HG02852 (cell line): Measurements from ENCODE around the gene UFD1.

ENCODE experiments used
- ATAC-seq: cut with Tn5 transposase; IDR thresholded peaks from one replicate; pipeline ENCODE4 v1.9.1; 2021; ENCODE audit warnings: mild to moderate bottlenecking, moderate library complexity; ENCODE audit not compliant: unreplicated experiment

The UFD1 gene

DNA sequence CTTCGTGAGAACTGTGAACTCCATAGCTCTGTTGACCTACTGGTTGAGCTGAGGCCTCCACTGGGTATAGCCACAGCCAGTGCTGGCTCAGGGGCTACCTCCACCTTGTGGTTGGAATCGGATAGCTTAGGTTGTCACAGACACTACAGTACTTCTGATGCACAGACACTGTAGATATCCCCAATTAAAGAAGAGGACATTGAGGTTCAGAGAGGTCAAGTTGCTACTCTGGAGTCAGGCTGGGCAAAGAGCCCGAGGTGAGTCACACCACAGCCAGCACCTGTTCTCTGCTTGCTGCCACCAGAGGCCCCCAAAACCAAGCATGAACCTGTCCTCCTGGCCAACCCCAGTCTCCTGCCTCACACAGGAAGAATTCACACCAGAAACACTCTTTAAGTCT is 5.4 kb downstream of the UFD1 start:
- no peak for ATAC-seq

DNA sequence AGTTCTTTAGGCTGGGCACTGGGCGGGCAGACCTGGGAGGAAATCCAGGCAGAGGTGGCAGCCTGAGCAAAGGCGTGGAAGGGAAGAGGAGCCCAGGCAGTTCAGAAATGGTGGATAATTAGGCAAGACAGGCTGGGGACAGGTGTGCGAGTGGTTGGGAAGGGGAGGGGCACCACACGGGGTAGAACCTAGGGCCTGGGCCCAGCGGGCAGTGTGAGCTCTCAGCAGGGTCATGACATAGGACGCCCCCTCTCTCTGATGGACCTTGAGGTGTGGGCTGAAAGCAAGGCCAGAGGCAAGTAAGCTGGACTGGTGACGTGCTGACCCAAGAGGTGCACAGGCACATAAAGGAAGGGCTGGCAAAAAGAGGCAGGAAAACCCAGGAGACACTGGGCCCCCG is 6.8 kb downstream of the UFD1 start:
- ATAC-seq, result no peak

DNA sequence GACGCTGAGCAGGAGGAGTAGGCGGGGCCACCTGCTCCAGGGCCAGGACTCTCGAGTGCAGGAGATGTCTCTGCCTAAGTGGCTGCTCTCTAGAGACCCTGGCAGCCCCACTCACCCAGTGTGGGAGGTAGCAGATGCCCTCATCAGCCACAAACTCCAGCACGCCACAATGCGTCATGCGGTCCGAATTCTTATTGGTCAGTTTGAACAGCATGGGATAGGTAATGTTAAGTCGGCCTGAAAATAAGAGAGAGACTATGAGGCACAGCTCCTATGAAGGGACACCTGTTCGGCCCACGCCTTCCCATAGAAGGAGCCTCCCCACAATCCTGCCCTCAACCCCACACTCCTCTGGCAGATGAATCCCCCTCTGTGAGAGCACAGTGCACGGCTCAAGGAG is 7.4 kb downstream of the UFD1 start:
- ATAC-seq, result no peak

DNA sequence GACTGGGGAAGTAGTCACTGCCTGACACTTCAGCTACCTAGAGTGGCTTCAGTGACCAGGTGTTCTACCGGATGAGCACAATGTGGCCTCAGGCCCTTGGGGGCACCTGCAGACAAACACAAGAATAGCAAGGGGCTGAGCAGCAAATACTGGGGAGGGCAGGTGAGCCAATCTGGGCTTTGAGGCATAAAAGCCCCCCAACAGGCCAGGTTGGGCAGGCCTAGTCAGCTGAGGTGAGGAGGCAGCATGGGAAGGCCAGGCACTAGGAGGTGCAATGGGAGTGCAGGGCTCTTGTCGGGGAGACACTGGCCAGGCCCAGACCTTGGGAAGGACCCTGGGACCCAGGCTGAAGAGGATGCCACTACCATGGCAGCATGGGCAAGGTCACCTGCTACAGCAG is 9.0 kb downstream of the UFD1 start:
- ATAC-seq, result no peak

DNA sequence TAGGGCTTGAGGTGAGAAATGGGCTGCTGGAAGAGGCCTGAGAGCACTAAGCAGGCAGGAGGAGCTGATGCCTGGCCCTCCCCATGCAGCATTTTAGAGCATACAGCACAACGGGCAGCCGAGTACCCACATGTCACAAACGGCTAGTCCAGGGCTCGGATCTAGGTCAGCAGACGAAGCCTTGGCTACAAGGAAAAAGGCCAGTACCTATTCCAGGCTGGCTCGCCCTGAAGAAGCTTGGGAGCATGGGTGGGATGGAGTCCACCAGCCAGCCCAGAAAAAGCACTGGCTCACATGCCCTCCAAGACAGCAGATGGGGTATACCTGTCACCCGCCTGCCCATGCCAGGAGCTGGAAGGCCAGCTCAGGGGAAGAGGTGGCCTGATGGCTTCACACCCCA is 9.6 kb downstream of the UFD1 start:
- ATAC-seq, result no peak

DNA sequence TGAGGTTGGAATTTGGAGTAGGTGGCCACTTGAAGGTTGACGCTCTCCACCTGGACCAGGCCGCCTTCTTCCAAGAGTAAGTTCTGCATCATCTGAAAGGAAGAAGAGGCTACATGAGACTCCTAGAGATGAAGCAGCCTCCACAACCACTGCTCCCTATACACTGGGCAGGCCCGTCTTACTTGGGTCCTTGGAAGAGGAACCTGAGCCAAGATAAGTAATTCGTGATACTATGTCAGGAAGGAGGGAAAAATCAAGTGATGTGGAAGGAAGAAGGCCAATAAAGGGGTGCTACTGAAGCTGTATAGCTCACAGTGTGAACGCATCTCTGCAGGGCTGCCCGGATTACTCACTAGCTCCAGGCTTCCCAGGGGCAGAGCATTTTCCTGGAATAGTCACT is 11.1 kb downstream of the UFD1 start:
- ATAC-seq, result no peak

DNA sequence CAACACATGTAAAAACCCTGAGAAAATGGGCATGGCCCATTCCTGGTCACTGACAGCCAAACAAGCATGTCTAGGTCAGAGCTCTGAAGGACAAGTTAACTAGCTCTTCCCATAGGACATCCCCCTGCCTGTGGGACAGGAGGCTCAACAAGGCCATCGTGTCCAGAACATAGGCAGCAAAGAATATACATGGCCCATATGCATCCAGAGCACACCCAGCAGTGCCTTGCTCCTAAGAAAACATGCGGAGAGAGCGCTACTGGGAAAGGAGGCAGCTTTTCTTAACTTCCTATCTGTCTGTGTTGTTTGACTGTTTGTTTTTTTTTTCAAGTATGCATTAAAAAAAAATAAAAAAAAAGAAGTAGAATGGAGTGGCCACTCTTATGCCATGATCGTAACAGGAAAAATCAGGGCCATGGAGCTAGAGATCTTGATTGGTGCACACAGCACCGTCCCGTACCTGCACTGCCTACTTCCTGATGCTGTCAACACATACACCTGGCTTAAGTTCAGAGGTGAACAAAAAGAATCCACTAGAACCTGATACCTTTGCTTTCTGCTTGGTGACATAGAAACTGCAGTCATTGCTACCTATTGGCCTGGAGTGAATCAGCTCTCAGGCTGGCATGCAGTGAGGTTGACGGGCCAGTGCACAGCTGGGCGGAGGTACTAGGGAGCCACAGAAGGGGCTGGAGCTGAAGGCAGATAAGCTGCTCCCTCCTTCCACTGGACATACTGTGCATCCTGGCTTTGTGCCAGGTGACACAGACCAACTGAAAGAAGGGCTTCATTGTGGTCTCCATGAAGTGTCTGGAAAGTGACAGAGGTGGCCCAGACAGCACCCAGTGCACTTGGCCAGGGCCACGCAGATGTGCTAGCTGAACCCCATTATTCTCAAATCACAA is 11.9 kb downstream of the UFD1 start:
- no peak for ATAC-seq

DNA sequence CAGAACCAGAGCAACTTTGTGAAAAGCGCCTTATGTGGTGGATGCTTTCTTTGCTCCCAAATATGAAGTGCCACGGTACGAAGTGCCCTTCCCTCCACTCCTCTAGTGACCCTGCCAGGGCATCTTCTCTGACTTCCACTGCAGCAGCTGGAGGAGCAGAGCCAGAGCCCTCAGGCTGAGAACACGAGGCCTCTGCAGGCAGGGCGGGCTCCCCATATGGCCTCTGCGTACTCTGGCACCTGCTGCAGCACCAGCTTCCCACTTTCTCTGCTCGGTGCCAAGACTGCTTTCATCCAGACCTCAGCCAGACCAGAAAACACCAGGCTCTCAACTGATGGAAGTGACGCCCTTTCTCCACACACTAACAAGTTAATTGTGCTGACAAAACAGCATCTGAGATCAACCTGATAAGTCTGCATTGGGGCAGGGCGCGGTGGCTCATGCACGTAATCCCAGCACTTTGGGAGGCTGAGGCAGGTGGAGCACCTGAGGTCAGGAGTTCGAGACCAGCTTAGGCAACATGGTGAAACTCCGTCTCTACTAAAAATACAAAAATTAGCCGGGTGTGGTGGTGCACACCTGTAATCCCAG is 12.8 kb downstream of the UFD1 start:
- ATAC-seq, result no peak

DNA sequence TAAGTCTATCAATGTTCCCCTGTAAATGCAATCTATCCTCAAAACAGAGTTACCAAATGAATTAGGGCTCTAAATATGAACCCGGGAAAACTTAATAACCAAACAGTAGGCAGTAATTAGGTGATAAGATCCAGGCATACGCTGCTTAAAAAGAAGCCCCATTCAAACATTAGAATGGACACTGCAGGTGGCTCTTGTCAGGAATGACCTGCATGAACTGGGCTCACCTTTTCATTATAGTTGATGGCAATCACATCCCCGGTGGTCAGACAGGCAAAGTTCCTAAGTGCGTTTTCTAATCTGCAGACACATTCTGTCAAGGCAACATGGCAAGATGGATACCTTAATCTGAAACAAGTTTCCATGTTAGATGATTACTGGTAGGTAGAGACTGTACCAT is 14.0 kb downstream of the UFD1 start:
- ATAC-seq, result no peak

DNA sequence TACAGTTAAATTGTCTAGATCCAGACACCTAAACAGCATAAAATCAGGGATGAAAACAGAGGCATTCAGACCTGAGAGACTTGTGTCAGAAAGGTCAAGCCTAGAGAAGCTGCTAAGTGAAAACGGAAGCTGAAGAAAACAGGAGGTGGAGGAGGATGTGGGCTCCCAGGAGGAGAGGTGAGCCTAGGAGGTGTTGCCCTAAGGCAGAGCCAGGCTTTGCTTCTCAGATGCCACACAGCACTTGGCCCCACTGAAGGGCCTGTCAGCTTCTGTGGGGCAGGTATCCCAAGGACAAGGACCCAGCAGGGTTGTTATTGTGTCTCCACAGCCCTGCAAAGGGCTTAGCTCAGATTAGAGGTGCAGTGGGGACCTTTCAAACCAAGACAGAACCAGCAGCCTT is 14.4 kb downstream of the UFD1 start:
- no peak for ATAC-seq

DNA sequence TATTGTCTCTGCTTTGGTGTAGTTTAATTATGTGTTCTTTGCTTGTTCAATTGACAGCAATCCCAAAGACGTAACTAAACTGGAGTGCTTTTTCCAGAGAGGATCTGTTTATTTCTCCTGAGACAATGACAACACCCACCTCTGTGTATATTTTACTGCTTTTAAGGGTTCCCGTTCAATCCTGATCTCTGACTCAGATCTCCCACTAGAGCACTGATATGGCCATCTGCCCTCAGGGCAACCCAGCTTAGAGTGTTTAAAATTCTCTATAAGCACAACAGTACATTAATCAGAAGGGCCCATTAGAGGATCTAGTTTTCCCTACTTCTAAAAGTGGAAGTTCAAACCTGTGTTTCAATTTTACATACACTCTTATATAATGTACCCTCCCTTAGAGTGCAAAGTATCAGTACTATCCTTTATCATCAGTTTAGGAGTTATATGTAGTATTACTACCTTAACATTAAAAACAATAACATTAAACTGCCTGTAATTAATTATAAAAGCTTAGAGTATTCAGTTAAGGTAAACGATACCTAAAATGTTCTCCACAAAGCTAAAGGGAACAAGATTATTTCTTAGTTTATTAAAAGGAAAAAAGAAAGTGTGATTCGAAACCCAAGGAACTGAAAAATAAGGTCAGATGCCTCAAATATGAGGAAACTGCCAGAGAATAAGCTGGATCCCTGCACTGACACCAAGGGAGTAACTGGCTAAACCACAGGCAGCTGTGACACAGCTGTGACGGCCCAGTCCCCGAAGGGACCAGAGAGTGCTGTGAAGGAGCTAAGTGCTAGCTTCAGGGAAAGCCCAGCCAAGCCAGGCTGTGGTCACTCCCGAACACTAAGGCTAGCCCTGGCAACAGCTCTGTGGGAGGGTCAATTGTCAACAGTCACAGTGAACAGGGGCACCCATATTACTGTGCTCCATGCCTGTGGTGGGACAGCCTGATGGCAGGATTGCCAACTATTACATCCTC is 15.2 kb downstream of the UFD1 start:
- no peak for ATAC-seq

DNA sequence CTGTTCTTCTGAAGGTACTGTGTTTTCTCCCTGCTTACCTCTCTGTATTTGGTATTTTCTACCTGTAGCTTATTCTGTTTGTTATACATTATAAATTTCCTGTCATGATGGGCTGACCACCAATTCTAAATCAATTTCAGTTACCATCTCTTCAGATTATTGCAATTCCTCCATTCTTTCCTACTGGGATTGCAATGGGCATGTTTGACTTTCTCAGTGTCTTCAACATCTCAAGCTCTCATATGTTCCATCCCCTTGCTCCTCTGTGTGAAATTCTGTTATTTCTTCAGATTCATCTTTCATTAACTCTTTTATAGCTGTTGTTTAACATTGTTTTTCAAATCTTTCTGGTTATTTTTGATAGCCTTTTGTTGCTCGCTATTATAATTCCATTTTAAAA is 16.0 kb downstream of the UFD1 start:
- no peak for ATAC-seq

DNA sequence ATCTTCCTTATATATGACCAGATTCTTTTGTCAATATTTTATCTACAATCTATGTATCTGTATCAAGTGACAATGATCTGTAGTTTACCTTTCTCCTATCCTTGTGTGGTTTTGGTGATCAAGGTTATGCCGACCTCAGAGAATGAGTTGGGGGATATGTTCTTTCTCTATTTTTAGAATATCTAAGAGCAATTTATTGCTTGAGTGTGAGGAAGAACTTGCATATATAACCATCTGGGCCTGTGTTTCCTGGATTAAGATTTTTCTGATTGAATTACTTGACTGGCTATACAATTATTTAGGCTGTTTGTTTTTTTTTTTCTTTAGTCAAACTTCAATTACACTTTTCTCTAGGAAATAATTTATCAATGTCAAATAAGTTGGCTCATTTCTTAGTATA is 17.5 kb downstream of the UFD1 start:
- no peak for ATAC-seq

DNA sequence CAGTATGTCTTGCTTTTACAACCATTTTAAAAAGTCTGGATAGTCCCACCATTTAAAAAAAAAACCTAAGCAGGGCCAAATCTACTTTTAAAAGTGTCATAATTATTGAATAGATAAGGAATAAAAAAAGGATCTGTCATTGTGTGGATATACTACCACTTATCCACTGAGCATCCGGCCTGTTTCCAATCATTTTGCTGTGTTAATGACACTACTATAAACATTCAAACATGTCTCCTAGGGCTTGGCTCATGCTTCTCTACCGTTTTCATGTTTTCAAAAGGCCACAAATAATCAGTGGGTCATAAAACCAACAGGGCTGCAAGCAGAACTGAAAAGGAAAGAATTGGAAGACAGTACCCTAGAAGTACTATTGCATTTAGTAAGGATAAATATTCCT is 19.0 kb downstream of the UFD1 start:
- no peak for ATAC-seq

DNA sequence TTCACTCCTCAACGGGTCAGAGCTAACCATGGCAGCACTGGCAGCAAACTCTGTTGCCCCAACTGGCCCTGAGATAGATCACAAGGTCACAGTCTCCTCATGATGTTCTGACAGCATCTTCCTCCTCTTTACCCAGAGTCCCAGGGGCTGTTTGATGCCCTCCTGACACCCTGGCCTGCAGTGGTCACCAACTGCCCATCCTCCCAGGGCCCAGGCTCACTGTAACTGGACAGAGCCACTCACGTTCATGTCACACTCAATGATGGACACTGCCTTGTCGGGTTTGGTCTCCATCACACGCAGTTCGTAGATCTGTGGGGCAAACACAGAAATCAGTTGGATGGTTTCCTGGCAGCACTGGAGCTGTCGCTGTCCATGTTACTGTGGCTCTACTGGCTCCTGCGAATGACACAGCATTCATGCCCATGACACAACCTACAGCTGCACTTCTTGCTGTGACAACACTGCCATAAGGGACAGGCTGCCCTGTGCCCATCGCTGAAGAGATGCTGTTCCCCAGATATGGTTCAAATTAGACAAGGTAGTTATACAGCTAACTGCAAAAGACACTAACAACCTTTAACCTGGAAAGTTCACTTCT is 21.1 kb downstream of the UFD1 start:
- no peak for ATAC-seq

DNA sequence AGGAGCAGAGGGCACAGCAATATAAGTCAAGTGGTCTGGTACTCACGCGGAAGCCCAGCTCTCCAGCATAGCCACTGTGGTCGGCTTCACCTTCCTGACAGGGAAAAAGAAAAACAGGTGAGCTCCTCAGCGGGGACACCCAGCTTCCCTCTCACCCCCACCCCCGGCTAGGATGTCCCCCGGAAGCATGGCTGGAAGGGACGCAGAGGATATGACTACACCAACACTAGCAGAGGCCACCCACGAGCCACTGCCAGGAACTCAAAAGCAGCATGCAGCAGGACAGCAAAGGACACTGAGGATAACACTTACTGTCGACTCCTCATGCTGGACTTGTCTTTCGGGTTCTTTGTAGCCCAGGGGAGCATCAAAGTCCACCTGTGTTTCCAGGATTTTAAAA is 22.5 kb downstream of the UFD1 start:
- no peak for ATAC-seq

DNA sequence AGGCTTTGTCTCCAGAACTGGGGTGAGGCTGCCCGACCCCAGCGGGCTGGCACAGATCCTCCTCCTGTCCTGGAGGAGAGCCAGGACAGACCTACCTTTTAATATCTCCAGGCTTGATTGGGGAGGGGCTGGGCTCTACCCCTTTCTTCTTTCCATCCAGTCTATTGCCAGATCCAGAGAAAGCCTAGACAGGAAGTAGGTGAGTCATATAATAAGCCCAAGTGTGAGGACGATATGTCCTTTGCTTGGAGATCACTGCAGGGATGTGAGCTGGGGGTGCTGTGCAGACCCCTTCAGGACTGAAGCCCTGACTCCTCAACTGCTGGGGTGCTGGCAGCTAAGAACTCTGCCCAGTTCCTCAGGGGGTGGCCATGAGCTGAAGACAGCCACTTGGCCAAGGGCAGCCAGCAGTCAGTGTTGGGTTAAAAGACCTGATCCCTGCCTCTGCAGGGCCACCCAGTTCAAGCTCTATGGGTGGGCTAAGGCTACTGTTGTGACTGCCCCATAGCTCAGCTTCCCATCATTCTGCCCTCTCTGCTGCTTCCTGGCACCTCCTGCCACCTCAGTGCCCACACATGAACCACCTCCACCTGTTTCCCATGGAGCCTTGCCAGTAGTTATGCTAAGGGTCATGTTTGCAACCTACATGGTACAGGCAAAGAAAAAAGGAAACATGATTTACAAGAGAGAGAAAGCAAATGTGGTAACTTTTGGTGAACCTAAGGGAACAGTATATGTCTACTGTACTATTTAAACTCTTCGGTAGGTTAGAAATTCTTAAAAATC is 23.2 kb downstream of the UFD1 start:
- ATAC-seq, result no peak

DNA sequence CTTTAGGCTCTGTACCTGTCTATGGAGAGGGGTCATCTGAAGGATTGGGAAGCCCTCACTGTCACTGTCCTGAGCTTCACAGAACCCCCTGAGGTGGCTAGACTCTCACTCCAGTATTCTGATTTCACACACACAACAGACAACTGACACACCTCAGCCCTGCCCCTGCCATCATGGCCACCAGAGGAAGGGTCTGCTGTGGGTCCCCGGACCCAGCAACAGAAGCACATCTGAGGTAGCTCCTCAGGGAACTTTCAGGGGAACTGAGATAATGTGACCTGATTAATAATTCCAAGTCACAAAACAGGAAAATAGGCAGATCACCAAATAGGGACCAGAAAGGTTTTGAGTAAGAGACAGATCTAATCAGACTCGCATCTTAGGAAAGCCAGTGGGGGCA is 24.0 kb downstream of the UFD1 start:
- no peak for ATAC-seq

DNA sequence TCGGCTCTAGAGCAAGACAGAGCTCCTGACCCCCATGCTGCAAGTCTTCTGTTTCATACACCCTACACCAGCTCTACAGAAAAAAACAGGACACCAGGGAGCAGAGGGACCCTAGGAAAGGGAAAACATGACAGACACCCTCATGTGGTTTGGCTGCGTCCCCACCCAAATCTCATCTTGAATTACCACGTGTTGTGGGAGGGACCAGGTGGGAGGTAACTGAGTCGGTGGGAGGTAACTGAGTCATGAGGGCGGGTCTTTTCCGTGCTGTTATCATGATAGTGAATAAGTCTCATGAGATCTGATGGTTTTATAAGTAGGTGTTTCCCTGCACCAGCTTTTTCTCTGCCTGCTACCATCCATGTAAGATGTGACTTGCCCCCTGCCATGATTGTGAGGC is 24.8 kb downstream of the UFD1 start:
- no peak for ATAC-seq

DNA sequence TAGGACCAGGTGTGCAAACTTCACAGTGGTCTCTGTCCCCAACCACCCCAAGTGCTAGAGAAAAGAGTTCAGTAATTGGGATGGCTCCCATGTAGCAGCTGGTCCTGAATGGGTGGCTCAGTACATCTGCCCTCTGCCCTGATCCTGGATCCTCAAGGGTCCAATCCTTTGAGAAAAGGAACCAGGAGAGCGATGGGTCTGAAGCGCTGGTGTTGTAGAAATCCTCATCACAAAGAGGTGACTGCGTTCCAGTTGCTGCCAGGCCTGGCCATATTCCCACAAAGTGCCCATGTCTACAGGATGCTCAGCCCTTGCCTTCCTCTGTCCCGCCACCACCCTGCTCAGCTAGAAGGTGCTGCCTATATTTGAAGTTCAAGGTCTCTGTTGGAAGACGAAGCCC is 25.3 kb downstream of the UFD1 start:
- no peak for ATAC-seq
